Colon (tissue), 2 donors: Measurements from ENCODE around the gene HNRNPA0.

ENCODE experiments used
- FAIRE-seq: peaks from 2 replicates; lab custom pipeline; 2012; peaks lifted over from hg19 to GRCh38; lab: Jason Lieb, UNC
- donor health status: control.
- donor health status: control.

Gene HNRNPA0

GRCh38 chr5:137727623-137728022, 26.5 kb downstream of the HNRNPA0 start:
- no peak for FAIRE-seq

DNA sequence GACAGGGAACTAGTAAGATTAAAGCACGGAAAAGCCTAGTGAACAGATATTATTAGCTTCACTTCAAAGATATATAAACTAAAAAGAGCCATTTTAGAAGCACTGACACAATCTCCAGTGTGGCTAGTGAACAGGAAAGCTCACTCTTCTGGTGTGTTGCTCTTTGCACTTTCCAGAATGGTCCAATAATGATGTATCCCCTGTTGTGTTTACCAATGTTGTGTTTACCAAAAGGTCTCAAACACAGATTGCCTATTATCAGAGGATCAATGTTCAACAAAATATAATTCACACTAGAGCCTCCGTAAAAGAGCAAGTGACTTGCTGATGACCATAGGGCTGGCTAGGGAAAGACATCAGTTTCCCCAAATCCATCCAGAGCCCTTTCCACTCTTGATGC, 29.9 kb downstream of the HNRNPA0 start:
- no peak for FAIRE-seq

DNA sequence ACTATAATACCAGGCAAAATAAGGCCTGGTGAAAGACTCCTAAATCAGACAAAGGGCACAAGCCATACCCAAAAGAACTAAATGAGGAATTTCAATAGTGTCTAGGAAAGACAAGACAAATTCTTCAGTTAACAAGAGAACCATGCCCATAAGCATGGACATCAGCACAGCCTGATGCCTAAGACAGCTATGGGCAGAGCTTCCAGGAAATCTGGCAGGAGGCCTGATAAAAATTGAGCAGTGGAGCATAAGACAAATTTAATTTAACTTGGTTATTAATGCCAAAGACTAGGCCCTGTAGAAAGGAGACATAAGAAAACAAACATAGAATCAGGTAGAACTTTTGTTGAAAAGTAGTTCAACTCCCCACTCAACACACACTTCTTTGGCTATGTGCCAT, 35.6 kb downstream of the HNRNPA0 start:
- no peak for FAIRE-seq

DNA sequence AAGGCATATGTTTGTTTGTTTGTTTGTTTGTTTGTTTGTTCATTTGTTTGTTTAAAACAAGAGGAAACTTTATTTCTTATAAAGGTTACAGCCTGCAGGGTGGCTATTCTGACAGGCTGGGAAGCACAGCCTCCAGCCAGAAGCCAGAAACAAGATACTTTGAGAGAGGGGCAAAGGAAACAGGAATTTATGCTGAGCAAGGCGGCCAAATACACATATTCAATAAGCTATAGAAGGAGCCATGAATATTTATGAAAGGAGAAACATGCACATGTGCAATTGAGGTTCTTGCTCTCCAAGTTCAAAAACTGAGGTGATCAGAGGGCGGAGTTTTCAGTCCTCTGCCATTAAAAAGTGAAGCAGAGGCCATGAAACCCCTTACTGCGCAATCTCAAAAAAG, 37.8 kb downstream of the HNRNPA0 start:
- FAIRE-seq, result no peak

DNA sequence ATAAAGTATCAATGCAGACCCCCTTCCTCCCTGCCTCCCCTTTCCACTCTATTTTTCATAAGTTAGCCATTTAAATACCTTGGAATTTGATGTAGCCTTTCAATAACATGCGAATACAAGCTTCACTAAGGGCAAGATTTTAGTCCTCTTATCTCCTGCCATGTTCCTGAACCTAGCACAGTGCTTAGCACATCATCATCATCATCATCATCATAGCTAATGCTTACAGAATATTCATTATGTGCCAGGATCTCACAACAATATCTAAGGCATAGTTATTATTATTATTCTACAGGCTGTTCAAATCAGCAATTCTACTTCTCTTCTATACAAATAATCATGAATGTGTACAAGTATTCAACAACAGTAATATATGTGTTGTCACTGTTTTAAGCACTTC, 38.7 kb downstream of the HNRNPA0 start:
- FAIRE-seq, result no peak

GRCh38 chr5:137714946-137715345, 39.2 kb downstream of the HNRNPA0 start:
- no peak for FAIRE-seq

GRCh38 chr5:137714494-137714893, 39.7 kb downstream of the HNRNPA0 start:
- no peak for FAIRE-seq

DNA sequence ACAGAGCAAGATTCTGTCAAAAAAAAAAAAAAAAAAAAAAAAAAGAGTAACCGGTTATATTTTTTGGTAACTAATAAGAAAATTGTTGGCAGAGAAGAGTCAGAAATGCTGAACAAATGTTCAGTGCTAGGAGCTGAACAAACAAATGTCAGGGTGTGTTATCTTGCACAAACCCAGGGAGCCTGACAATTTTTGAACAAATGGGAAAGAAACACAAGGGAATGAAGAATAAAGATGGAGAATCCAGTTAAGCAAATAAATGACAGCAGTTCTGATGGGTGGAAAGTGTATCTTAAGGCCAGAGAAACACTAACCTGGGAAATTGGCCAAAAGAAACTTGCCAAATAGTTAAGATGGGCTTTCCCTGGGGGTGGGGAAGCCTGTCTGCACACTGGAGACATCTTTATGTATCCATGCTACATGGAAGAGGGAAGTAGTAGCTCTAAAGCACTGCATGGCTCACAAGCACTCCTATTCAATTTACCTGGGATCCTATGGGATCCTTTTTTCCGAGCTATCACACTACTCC, 42.0 kb downstream of the HNRNPA0 start:
- no peak for FAIRE-seq

GRCh38 chr5:137710086-137710485, 44.1 kb downstream of the HNRNPA0 start:
- FAIRE-seq, result no peak

GRCh38 chr5:137708796-137709559, 45.2 kb downstream of the HNRNPA0 start:
- FAIRE-seq, result no peak

GRCh38 chr5:137708062-137708461, 46.1 kb downstream of the HNRNPA0 start:
- FAIRE-seq, result no peak

DNA sequence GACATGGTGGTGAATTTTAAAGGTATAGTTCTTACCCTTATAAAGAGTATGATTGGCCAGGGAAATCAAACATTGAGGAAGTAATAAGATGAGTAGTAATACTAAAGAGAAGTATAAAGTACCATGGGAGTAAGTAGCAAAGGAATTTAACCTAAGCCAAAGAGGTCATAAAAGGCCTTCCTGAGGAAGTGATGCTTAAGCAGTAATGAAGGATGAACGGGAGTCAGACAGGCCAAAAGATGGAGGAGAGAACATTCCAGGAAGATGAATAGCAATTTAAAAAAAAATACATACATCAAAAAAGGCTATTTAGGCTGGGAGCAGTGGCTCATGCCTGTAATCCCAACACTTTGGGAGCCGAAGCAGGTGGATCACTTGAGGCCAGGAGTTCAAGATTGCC, 47.3 kb downstream of the HNRNPA0 start:
- FAIRE-seq, result no peak

DNA sequence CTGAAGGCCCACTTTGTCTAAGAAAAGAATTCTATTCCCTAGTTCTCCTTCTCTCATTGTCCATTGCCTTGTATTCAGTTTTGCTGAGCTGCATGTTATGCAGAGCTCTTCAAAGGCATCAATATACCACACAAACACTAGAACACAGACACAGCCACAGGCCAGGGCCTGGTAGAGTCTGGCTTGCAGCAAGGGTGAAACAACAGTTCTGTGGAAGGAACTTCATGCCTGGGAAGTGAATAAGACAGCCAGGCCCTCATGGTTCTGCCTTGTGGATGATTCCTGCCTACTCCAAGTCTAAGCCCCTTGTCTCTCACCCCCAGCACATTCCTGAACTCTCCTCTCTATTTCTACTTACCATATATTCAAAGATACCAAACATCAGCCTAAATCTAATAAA, 49.1 kb downstream of the HNRNPA0 start:
- FAIRE-seq, result no peak

- FAIRE-seq, result no peak
These were observed 50.6 kb downstream of the HNRNPA0 start for GRCh38 chr5:137703565-137703964.

- no peak for FAIRE-seq
These were observed 53.9 kb downstream of the HNRNPA0 start for GRCh38 chr5:137700282-137700680.

- no peak for FAIRE-seq
These were observed 54.6 kb downstream of the HNRNPA0 start for GRCh38 chr5:137699336-137700281.

DNA sequence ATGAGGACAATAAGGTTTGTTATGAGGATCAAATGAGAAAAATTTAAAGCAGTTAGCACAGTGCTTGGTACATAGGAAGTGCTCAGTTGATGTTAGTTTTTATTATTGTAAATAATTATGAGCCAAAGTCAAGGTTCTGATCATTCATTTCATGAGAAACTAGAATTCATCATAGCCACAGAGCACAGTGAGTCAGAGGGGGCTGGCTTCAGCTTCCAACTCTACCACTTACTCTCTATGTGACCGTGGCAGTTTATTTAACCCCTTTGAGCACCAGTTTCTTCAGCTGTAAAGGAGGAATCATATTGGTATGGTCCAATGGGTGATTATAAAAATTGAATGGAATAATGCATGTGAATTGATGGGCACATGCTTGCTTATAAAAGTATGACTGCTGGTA, 57.7 kb downstream of the HNRNPA0 start:
- no peak for FAIRE-seq

DNA sequence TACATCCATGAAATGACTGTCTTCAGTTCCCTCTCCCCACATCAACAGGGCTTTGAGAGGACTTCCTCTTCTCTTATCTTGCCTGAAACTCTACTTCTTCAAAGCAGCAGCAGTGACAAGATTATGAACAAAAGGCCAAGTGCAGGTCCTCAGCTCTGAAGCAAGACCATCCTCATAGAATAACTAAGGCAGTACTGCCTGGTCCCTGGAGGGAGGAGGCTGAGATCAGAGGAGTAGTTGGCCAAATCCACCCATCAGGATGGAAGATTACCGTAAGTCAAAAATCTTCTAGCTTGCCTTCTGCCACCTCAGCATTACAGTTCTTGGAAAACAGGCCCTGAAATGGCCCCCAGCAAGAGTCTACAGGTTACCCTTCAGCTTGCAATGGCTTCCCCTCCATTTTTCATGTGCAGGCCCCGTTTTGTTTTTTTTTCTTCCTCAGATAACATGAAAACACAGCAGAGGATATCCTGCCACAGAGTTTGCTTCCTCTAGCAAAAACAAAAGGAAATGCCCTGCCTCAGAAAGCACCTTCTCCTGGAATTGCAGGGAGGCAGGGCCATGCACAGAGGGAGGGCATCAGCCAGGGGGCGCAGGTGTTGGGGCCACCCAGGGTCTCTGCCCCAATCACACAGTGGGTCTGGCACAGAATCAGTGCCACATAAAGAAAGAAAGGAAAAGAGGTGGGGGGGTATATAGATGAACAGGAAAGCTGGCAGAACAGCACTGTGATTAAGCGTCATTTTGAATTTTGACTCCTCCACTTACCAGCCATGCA, 58.3 kb downstream of the HNRNPA0 start:
- FAIRE-seq, result no peak
